HG02943 (cell line): ENCODE measurements around the gene TMSB4X.
A peak's percentile ranks its signal among the peaks of the same experiment; 100 is the strongest.
"Not testable (repeated sequence)": the region's sequence is repeated elsewhere in the genome, so short reads cannot be mapped to it uniquely, and the experiment has no call there.

Source experiments
- ATAC-seq: cut with Tn5 transposase; IDR thresholded peaks from one replicate; pipeline ENCODE4 v1.9.1; 2021; ENCODE audit warnings: mild to moderate bottlenecking, low read depth, moderate library complexity; ENCODE audit not compliant: unreplicated experiment

Gene TMSB4X

GRCh38 chrX:12974305-12974795, 560 bp upstream of the TMSB4X start:
- ATAC-seq: no peak

GRCh38 chrX:12975670-12975965, 708 bp downstream of the TMSB4X start:
- ATAC-seq: no peak

GRCh38 chrX:12975991-12976558, 1.2 kb downstream of the TMSB4X start:
- no peak for ATAC-seq

- ATAC-seq: not testable (repeated sequence)
Observed at GRCh38 chrX:12976819-12977732, 2.2 kb downstream of the TMSB4X start.

GRCh38 chrX:12977761-12978204, 2.9 kb downstream of the TMSB4X start:
- peak; percentile 9 for ATAC-seq

- peak; percentile 58 for ATAC-seq
Observed at GRCh38 chrX:12978205-12979025, 3.5 kb downstream of the TMSB4X start.

- ATAC-seq: no peak
Observed at GRCh38 chrX:12979026-12979607, 4.2 kb downstream of the TMSB4X start.

- no peak for ATAC-seq
Observed at GRCh38 chrX:12979616-12980015, 4.7 kb downstream of the TMSB4X start.

GRCh38 chrX:12980039-12980438, 5.1 kb downstream of the TMSB4X start:
- ATAC-seq: not testable (repeated sequence)

- no peak for ATAC-seq
Observed at GRCh38 chrX:12981880-12982279, 7.0 kb downstream of the TMSB4X start.

- ATAC-seq: peak; percentile 61
Observed at GRCh38 chrX:12984603-12985319, 9.9 kb downstream of the TMSB4X start.

GRCh38 chrX:12985331-12985730, 10.4 kb downstream of the TMSB4X start:
- ATAC-seq: no peak

GRCh38 chrX:12986164-12986779, 11.4 kb downstream of the TMSB4X start:
- ATAC-seq: no peak

- ATAC-seq: no peak
Observed at GRCh38 chrX:12986886-12987285, 12.0 kb downstream of the TMSB4X start.

GRCh38 chrX:12987340-12987739, 12.4 kb downstream of the TMSB4X start:
- ATAC-seq: no peak

GRCh38 chrX:12987900-12988594, 13.1 kb downstream of the TMSB4X start:
- no peak for ATAC-seq

GRCh38 chrX:12988797-12989196, 13.9 kb downstream of the TMSB4X start:
- ATAC-seq: no peak

- ATAC-seq: no peak
Observed at GRCh38 chrX:12989461-12989860, 14.6 kb downstream of the TMSB4X start.

- no peak for ATAC-seq
Observed at GRCh38 chrX:12991575-12991974, 16.7 kb downstream of the TMSB4X start.
